Activated CD4-positive, alpha-beta T cell treated with anti-CD3 and anti-CD28 coated beads, Interleukin-2, Interleukin-6, amounts not matched to agents 100 ng/mL and 50 ng/mL, durations not matched to agents 16 hours and 8 hours (primary cell): ENCODE measurements around the gene EXOC3.
A peak's percentile ranks its signal among the peaks of the same experiment; 100 is the strongest.
"Not testable (repeated sequence)": the region's sequence is repeated elsewhere in the genome, so short reads cannot be mapped to it uniquely, and the experiment has no call there.

Experiments
- DNase-seq: peaks from one replicate; pipeline ENCODE4 v3.0.0-alpha.2; 2020

Gene EXOC3

GRCh38 chr5:458547-459353, 15.8 kb downstream of the EXOC3 start:
- peak; percentile 71 for DNase-seq

GRCh38 chr5:459562-460272, 16.7 kb downstream of the EXOC3 start:
- DNase-seq: no peak

GRCh38 chr5:460273-460625, 17.3 kb downstream of the EXOC3 start:
- no peak for DNase-seq

GRCh38 chr5:462051-462481, 19.1 kb downstream of the EXOC3 start:
- DNase-seq: no peak

GRCh38 chr5:463301-463700, 20.3 kb downstream of the EXOC3 start:
- DNase-seq: no peak

GRCh38 chr5:463952-464351, 21.0 kb downstream of the EXOC3 start:
- DNase-seq: peak; percentile 54

GRCh38 chr5:464446-464842, 21.5 kb downstream of the EXOC3 start:
- no peak for DNase-seq

- DNase-seq: no peak
These were observed 22.0 kb downstream of the EXOC3 start for GRCh38 chr5:464843-465590.

GRCh38 chr5:465591-466403, 22.8 kb downstream of the EXOC3 start:
- DNase-seq: no peak

- DNase-seq: no peak
These were observed 23.8 kb downstream of the EXOC3 start for GRCh38 chr5:466661-467310.

GRCh38 chr5:468401-468800, 25.4 kb downstream of the EXOC3 start:
- no peak for DNase-seq

GRCh38 chr5:469752-470483, 26.9 kb downstream of the EXOC3 start:
- no peak for DNase-seq

GRCh38 chr5:470961-471749, 28.2 kb downstream of the EXOC3 start:
- DNase-seq: no peak

GRCh38 chr5:471750-472058, 28.7 kb downstream of the EXOC3 start:
- DNase-seq: no peak

- DNase-seq: no peak
These were observed 29.2 kb downstream of the EXOC3 start for GRCh38 chr5:472076-472655.

- DNase-seq: peak; percentile 91
These were observed 29.9 kb downstream of the EXOC3 start for GRCh38 chr5:472656-473550.

- DNase-seq: peak; percentile 27
These were observed 30.7 kb downstream of the EXOC3 start for GRCh38 chr5:473551-474192.

GRCh38 chr5:474232-474839, 31.4 kb downstream of the EXOC3 start:
- DNase-seq: not testable (repeated sequence)
